Lower lobe of right lung (tissue), 2 donors: ENCODE results near the gene ARHGEF1. TPM values are rescaled to one million over a fixed set of nuclear protein-coding genes. Genes with fewer than 3 reads are reported as not detected.

Source experiments
- ATAC-seq, 2 donors: fragments of 200-7000 bp; cut with Tn5 transposase; one replicate each; pipeline ENCODE4 v1.9.1; 2020 to 2022; ENCODE audit warnings: mild to moderate bottlenecking in 2 of 2, moderate library complexity in 2 of 2
- DNase-seq: peaks from one replicate; pipeline ENCODE4 v3.0.0-alpha.2; 2020
- H3K27ac ChIP-seq: fragments of 200-600 bp; one replicate; pipeline ENCODE4 v1.8.0; 2022
- H3K27me3 ChIP-seq: fragments of 200-600 bp; one replicate; pipeline ENCODE4 v1.8.0; 2022; ENCODE audit warnings: low read depth
- H3K36me3 ChIP-seq: fragments of 200-600 bp; one replicate; pipeline ENCODE4 v1.8.0; 2022; ENCODE audit warnings: mild to moderate bottlenecking
- H3K4me1 ChIP-seq: fragments of 200-600 bp; one replicate; pipeline ENCODE4 v1.8.0; 2022
- H3K4me3 ChIP-seq: fragments of 200-600 bp; one replicate; pipeline ENCODE4 v1.8.0; 2022; ENCODE audit warnings: mild to moderate bottlenecking
- H3K9me3 ChIP-seq: fragments of 200-600 bp; one replicate; pipeline ENCODE4 v1.8.0; 2022
- intact Hi-C: fragments of 100-400 bp; cut with DNase I; formaldehyde crosslinking; loops from one replicate; pipeline ENCODE4 v1.11.0; 2022
- total RNA-seq: library from RNA; stranded (reverse); fragmentation: NEBNext Ultra II Directional; extraction: Animal tissue kit (Norgen Biotek cat#: 25700); gene quantifications from one replicate; pipeline ENCODE4 v1.2.1, GENCODE V29; 2021
- TF ChIP-seq, protein P1 (sequence below): fragments of 200-600 bp; IDR thresholded peaks from one replicate; pipeline ENCODE4 v1.8.0; 2022; ENCODE audit warnings: antibody characterized with exemption, mild to moderate bottlenecking
- donor health status: DM: no; HTN: yes; CAD: no; lungs with severe emphysema.

Gene ARHGEF1
- total RNA-seq, 1 donor from 2014 or later: 206 TPM

DNA sequence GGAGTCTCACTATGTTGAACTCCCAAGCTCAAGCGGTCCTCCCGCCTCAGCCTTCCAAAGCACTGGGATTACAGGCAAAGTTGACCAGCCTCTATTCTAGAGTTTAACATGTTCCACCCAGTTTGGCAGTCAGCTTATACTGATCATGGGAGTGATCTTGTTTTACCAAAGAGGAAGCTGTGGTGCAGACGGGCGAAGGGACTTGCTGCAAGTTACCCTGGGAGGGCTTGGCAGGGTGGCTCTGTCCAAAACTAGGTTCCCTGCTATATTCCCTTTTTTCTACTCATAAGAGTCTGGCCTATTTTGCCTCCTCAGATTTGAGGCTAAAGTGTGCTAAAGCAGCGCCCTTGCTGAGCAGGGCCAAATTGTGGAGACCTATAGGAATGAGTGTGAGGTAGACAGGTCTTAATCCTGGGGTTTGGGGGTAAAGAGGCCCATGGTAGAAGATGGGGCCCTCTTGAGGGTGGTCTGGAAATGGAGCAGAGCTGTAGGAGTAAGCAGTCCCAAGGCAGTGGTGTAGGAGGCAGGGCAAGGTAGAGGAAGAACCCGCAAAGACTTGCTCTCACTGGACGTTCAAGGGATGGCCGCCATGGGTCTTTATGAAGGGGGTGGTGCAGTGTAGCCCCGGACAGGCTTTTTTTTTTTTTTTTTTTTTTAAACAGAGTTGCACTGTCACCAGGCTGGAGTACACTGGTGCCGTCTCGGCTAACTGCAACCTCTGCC, 19.6 kb upstream of the ARHGEF1 start:
- DNase-seq (no peak), ATAC-seq (no peak)
- no peak overlapping the region for H3K27ac ChIP-seq
- no peaks in the 10 kb centered on the region for H3K9me3 ChIP-seq
- H3K36me3 ChIP-seq: peaks cover 75% of the 10 kb centered on the region
- no peak overlapping the region for H3K4me3 ChIP-seq
- peaks cover 79% of the 10 kb centered on the region for H3K4me1 ChIP-seq
- H3K27me3 ChIP-seq: no peaks in the 10 kb centered on the region
- intact Hi-C loops: no loop called here
- TF ChIP-seq, protein P1, sequence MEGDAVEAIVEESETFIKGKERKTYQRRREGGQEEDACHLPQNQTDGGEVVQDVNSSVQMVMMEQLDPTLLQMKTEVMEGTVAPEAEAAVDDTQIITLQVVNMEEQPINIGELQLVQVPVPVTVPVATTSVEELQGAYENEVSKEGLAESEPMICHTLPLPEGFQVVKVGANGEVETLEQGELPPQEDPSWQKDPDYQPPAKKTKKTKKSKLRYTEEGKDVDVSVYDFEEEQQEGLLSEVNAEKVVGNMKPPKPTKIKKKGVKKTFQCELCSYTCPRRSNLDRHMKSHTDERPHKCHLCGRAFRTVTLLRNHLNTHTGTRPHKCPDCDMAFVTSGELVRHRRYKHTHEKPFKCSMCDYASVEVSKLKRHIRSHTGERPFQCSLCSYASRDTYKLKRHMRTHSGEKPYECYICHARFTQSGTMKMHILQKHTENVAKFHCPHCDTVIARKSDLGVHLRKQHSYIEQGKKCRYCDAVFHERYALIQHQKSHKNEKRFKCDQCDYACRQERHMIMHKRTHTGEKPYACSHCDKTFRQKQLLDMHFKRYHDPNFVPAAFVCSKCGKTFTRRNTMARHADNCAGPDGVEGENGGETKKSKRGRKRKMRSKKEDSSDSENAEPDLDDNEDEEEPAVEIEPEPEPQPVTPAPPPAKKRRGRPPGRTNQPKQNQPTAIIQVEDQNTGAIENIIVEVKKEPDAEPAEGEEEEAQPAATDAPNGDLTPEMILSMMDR: no peak

DNA sequence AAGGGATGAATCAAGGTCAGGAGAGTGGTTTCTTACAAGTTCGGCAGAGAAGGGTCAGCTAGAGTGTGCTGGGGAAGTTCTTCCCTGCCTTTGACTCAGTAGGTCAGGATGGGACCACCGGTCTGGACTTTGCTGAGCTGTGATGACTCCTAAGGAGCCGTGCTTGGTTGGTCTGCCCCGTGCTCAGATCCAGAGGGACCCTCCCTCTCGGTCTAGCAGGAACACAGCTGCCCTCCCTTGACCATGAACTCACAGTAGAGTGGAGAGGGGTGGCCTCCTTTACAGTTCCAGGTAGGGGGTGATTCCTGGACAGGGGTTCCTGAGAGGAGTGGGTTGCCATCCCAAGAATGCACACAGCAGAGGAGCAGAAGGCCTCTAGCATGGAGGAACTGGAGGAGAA, 18.6 kb upstream of the ARHGEF1 start:
- Histone ChIP-seq H3K4me1 (peaks cover 82% of the 10 kb centered on the region), H3K27ac (no peak overlapping the region), H3K36me3 (peaks cover 86% of the 10 kb centered on the region), H3K4me3 (no peak overlapping the region), H3K9me3 (no peaks in the 10 kb centered on the region), H3K27me3 (no peaks in the 10 kb centered on the region)
- DNase-seq (peak; percentile 16), ATAC-seq (no peak)
- TF ChIP-seq, protein P1: no peak
- intact Hi-C loops: no loop called here

DNA sequence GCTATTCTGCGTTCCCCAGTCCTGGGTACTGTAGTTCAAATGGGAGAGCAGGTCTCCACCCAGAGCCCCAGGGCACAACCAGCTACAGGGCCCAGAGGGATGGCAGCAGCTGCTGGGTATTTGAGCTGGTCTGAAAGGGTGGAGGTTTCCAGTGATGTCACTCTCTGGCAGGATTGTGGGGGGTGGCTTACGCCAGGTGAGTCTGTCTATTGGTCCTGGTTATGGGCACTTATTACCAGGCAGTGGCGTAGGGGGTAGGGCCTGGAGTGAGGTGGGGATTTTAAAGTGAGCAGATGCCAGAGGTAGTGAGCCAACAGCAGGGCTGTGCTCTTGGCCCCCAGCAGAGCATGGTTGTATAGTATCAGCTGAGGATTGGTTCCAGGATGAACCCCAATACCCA, 16.7 kb upstream of the ARHGEF1 start:
- TF ChIP-seq, protein P1: no peak
- intact Hi-C loops: no loop called here
- DNase-seq (peak; percentile 23), ATAC-seq (no peak)
- Histone ChIP-seq H3K36me3 (peaks cover 98% of the 10 kb centered on the region), H3K4me3 (no peak overlapping the region), H3K9me3 (no peaks in the 10 kb centered on the region), H3K4me1 (peaks cover 93% of the 10 kb centered on the region), H3K27me3 (no peaks in the 10 kb centered on the region), H3K27ac (no peak overlapping the region)

DNA sequence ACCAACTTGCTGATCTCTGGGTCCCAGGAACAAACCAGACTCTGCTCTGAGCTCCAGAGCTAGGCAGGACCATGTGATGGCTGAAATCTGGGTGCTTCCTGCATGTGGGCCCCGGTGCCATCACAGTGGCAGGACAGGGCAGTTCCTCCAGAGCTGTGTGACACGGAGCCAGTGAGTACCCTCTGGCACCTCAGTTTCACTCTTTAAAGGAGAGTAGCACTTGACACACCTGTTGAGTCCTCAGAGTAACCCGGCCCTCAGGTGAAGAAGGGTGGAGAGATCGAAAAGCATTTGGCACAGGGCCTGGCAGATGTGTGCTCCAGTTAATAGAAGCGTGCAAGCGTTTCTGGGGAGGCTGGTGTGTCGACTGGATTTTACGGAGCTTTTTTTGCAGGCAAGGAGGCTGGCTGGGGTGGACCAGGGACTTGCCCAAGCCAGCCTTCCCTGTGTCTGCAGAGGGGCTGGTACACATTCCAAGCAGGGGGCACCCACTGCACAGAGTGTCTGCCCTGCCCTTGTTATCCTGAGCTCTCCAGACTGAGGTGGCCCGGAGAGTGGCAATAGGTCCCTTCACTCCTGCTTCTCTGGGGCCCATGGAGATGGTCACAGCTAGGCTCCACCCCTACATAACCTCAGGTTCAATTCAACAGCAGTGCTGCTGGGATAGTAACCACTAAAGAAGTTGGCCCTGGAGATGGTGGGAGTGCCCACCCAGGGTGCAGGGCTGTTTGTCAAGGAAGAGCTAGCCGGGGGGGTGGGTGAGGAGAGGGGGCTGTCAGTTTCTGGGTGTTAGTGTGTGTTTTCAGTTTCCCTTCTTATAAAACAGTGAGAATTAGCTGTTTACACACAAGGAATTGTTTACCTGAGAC, 14.6 kb upstream of the ARHGEF1 start:
- ATAC-seq (peak; percentile 78 to 88), DNase-seq (peak; percentile 75)

GRCh38 chr19:41868989-41869300, 14.0 kb upstream of the ARHGEF1 start:
- Histone ChIP-seq H3K9me3 (no peaks in the 10 kb centered on the region), H3K4me1 (peaks cover 90% of the 10 kb centered on the region), H3K27ac (peak overlapping the region; percentile 31), H3K36me3 (peaks cover 86% of the 10 kb centered on the region), H3K4me3 (no peak overlapping the region), H3K27me3 (no peaks in the 10 kb centered on the region)
- TF ChIP-seq, protein P1: no peak
- no peak for DNase-seq
- no peak for ATAC-seq
- intact Hi-C loops: no loop called here

More for the DNA sequence above, 14.6 kb upstream of the ARHGEF1 start:
- intact Hi-C loops: no loop called here
- Histone ChIP-seq H3K4me3 (no peak overlapping the region), H3K36me3 (peaks cover 92% of the 10 kb centered on the region), H3K27me3 (no peaks in the 10 kb centered on the region), H3K4me1 (peaks cover 93% of the 10 kb centered on the region), H3K9me3 (no peaks in the 10 kb centered on the region), H3K27ac (peak overlapping the region; percentile 39)
- TF ChIP-seq, protein P1: no peak
